DND-41 (cell line): ENCODE data around the gene BCAS3.

Source experiments
- ATAC-seq: fragments of 200-7000 bp; cut with Tn5 transposase; 3 replicates; pipeline ENCODE4 v1.9.1; 2021; ENCODE audit warnings: low read depth; ENCODE audit not compliant: insufficient read depth
- DNase-seq: peaks from one replicate; pipeline ENCODE4 v3.0.0-alpha.2; 2020
- H2AFZ ChIP-seq: 2 replicates; pipeline ENCODE4 v1.6.0; 2012; ENCODE audit warnings: low read depth, low read length
- H3K27ac ChIP-seq: 2 replicates; pipeline ENCODE4 v1.5.1; 2012; ENCODE audit warnings: low read length, inconsistent platforms
- H3K27me3 ChIP-seq: fragments of 200-600 bp; sonication (generic); 2 replicates; pipeline ENCODE4 v1.6.0; 2012; ENCODE audit warnings: low read length, mild to moderate bottlenecking, inconsistent platforms; ENCODE audit not compliant: insufficient read depth, poor library complexity
- H3K36me3 ChIP-seq: 2 replicates; pipeline ENCODE4 v1.5.1; 2012; ENCODE audit warnings: low read length, inconsistent platforms; ENCODE audit not compliant: insufficient read depth
- H3K4me1 ChIP-seq: 2 replicates; pipeline ENCODE4 v1.5.1; 2012; ENCODE audit warnings: mild to moderate bottlenecking, low read length; ENCODE audit not compliant: insufficient read depth
- H3K4me2 ChIP-seq: 2 replicates; pipeline ENCODE4 v1.6.0; 2012; ENCODE audit warnings: mild to moderate bottlenecking, moderate library complexity, low read length, inconsistent platforms; ENCODE audit not compliant: insufficient read depth
- H3K4me3 ChIP-seq, 2 experiments: fragments of 200-600 bp in 1 of 2; shearing (Covaris generic) in 1 of 2; 2 replicates each; pipeline ENCODE4 v1.5.1; 2012 to 2016; ENCODE audit warnings: inconsistent platforms in 2 of 2, low read length in 2 of 2, mild to moderate bottlenecking in 2 of 2, low read depth in 1 of 2, moderate library complexity in 1 of 2
- H3K79me2 ChIP-seq: 2 replicates; pipeline ENCODE4 v1.6.0; 2012; ENCODE audit warnings: low read length, inconsistent platforms; ENCODE audit not compliant: insufficient read depth
- H3K9ac ChIP-seq: 2 replicates; pipeline ENCODE4 v1.6.0; 2012; ENCODE audit warnings: low read depth, mild to moderate bottlenecking, inconsistent platforms, low read length, moderate library complexity
- H3K9me3 ChIP-seq: 2 replicates; pipeline ENCODE4 v1.5.1; 2012; ENCODE audit warnings: low read length, moderate library complexity, mild to moderate bottlenecking, inconsistent platforms; ENCODE audit not compliant: insufficient read depth, severe bottlenecking
- H4K20me1 ChIP-seq: 2 replicates; pipeline ENCODE4 v1.6.0; 2012; ENCODE audit warnings: low read length; ENCODE audit not compliant: insufficient read depth
- EZH2 ChIP-seq: IDR thresholded peaks from 3 replicates; pipeline ENCODE4 v1.6.1; 2012; ENCODE audit warnings: borderline replicate concordance, low read depth, mild to moderate bottlenecking, moderate library complexity, low read length, inconsistent platforms; ENCODE audit not compliant: severe bottlenecking
- TF ChIP-seq, protein P1 (sequence below): IDR thresholded peaks from 2 replicates; pipeline ENCODE4 v1.5.1; 2012; ENCODE audit warnings: borderline replicate concordance, low read length, moderate library complexity, mild to moderate bottlenecking; ENCODE audit not compliant: poor library complexity, severe bottlenecking; ENCODE audit errors: extremely low read depth

BCAS3 gene

DNA sequence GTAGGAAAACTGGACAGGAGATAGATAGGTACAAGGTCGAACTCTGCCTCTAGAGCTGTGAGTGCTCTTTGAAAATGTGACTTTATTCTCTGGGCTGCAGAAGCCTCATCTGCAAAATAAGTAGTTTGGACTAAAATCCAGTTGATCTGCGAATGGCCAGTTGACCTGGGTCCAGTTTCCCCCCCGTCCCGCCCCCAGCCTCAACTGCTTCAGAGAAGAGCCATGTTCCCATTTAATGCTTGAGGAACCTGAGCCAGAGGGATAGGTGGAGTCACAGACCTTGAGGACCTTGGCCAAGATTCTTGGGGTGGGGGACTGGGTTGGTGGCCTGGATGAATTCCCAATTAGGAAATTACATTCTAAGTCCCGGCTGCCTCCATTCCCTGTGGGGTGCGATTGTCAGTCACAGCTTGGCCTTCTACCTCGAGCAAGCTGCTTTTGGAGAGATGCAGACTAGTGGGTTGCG is 736.0 kb downstream of the BCAS3 start:
- Histone ChIP-seq H3K27me3 (peaks cover 34% of the 10 kb centered on the region), H3K4me1 (peaks cover 13% of the 10 kb centered on the region), H2AFZ (no peak overlapping the region), H3K27ac (no peak overlapping the region), H3K4me3 (no peak overlapping the region), H3K36me3 (no peaks in the 10 kb centered on the region), H3K79me2 (no peaks in the 10 kb centered on the region), H4K20me1 (no peaks in the 10 kb centered on the region), H3K4me2 (no peak overlapping the region), H3K9ac (no peak overlapping the region), H3K9me3 (no peaks in the 10 kb centered on the region)
- no peak for TF ChIP-seq EZH2
- TF ChIP-seq, protein P1, sequence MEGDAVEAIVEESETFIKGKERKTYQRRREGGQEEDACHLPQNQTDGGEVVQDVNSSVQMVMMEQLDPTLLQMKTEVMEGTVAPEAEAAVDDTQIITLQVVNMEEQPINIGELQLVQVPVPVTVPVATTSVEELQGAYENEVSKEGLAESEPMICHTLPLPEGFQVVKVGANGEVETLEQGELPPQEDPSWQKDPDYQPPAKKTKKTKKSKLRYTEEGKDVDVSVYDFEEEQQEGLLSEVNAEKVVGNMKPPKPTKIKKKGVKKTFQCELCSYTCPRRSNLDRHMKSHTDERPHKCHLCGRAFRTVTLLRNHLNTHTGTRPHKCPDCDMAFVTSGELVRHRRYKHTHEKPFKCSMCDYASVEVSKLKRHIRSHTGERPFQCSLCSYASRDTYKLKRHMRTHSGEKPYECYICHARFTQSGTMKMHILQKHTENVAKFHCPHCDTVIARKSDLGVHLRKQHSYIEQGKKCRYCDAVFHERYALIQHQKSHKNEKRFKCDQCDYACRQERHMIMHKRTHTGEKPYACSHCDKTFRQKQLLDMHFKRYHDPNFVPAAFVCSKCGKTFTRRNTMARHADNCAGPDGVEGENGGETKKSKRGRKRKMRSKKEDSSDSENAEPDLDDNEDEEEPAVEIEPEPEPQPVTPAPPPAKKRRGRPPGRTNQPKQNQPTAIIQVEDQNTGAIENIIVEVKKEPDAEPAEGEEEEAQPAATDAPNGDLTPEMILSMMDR: no peak
- ATAC-seq: no peak
- DNase-seq: peak; percentile 1

DNA sequence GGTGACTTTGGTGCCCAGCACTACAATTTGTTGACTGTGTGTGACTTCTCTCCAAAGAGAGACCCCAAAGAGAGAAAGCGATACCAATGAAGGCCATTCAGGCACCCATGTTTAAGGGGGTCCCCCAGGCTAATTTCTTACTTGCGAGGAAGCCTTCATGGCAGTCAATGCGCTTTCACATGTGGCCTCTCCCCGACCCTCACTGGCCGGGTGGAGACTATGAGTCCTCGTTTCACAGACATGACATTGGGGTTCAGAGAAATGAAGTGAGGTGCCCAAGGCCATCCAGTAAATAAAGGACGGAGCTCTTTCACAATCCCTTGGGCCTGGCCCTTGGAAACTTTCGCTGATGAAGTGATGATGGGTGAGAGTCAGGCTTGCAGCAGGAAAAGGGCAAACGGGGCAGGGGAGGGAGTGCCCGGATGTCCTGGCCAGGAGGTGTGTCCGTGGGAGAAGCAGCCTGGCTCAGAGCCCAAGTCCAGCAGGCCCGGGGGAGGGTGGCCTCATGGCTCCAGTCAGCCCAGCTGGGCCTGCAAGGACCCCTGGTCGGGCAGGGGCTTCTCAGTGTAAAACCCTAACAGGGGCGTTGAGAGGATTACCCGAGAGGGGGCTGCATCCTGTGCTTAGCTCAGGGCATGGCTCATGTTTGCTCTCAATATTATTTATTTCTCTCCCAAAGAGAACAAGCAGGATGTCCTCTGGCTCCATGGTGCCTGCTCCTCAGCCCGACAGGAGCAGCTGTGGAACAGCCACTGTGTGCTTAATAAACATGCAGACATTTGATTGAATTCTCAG is 736.7 kb downstream of the BCAS3 start:
- H3K4me1 ChIP-seq: peaks cover 13% of the 10 kb centered on the region
- no peaks in the 10 kb centered on the region for H3K36me3 ChIP-seq
- no peak overlapping the region for H3K4me2 ChIP-seq
- H2AFZ ChIP-seq: no peak overlapping the region
- no peak overlapping the region for H3K9ac ChIP-seq
- DNase-seq (peak; percentile 2), ATAC-seq (no peak)
- H4K20me1 ChIP-seq: no peaks in the 10 kb centered on the region
- H3K79me2 ChIP-seq: no peaks in the 10 kb centered on the region
- H3K9me3 ChIP-seq: no peaks in the 10 kb centered on the region
- no peak overlapping the region for H3K27ac ChIP-seq
- peaks cover 28% of the 10 kb centered on the region for H3K27me3 ChIP-seq
- no peak overlapping the region for H3K4me3 ChIP-seq
- TF ChIP-seq EZH2: no peak
- TF ChIP-seq, protein P1: no peak

DNA sequence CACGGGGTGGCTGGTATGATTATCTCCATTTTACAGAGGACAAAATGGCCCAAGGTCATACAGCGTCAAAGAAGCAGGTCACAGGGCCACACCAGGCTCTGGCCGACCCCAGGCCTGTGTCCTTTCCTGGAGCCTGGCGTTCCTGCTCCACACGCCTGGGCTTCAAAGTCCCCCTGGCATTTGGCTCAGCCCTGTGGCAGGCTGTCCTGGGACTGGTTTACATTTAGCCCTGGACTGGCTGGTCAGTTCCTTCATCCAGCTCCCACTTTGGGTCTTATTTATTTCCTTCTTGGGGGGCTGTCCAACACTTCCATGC is 737.2 kb downstream of the BCAS3 start:
- H3K9ac ChIP-seq: no peak overlapping the region
- no peaks in the 10 kb centered on the region for H3K79me2 ChIP-seq
- no peak for ATAC-seq
- no peaks in the 10 kb centered on the region for H3K36me3 ChIP-seq
- H3K4me3 ChIP-seq: no peak overlapping the region
- H3K4me2 ChIP-seq: no peak overlapping the region
- no peaks in the 10 kb centered on the region for H3K9me3 ChIP-seq
- peaks cover 26% of the 10 kb centered on the region for H3K27me3 ChIP-seq
- H3K4me1 ChIP-seq: peaks cover 17% of the 10 kb centered on the region
- H3K27ac ChIP-seq: no peak overlapping the region
- H2AFZ ChIP-seq: no peak overlapping the region
- no peak for TF ChIP-seq EZH2
- TF ChIP-seq, protein P1: no peak
- no peak for DNase-seq
- H4K20me1 ChIP-seq: peaks cover 5% of the 10 kb centered on the region; the same call in 1 of the 2 replicates
